A673 (cell line): ENCODE data around the gene GLRX3. TPM values are rescaled to one million over a fixed set of nuclear protein-coding genes. Genes with fewer than 3 reads are reported as not detected.

Source experiments
- BruUV-seq: library from RNA; stranded (reverse); fragments of 400-500 nt; replicated peaks from 2 replicates; lab custom pipeline; 2021; lab: Mats Ljungman, UMichigan
- CTCF ChIA-PET: fragments of 300-600 bp; sonication (Branson Sonifier 250); formaldehyde crosslinking; loops from one replicate; lab custom pipeline; 2022; ENCODE audit warnings: antibody characterized with exemption; lab: Charles Lee
- POLR2A ChIA-PET: fragments of 300-600 bp; sonication (Branson Sonifier 250); formaldehyde crosslinking; loops from one replicate; lab custom pipeline; 2022; ENCODE audit warnings: antibody characterized with exemption; ENCODE audit not compliant: low non-redundant PET; lab: Charles Lee
- DNase-seq: peaks from one replicate; pipeline ENCODE4 v3.0.0-alpha.2; 2015; ENCODE audit warnings: low spot score
- H3K27ac ChIP-seq: fragments of 200-600 bp; sonication (generic); 2 replicates; pipeline ENCODE4 v1.5.1; 2016; ENCODE audit warnings: mixed run types, low read depth, mild to moderate bottlenecking, mixed read lengths, antibody characterized with exemption, low read length; ENCODE audit not compliant: poor library complexity, severe bottlenecking
- H3K27me3 ChIP-seq: fragments of 200-600 bp; sonication (generic); replicated peaks from 2 replicates; pipeline ENCODE4 v1.6.1; 2017; ENCODE audit warnings: mixed run types, low read depth, mild to moderate bottlenecking, mixed read lengths, antibody characterized with exemption, low read length; ENCODE audit not compliant: insufficient read depth, poor library complexity
- H3K36me3 ChIP-seq: fragments of 200-600 bp; sonication (generic); 2 replicates; pipeline ENCODE4 v1.6.1; 2016; ENCODE audit warnings: mixed run types, mild to moderate bottlenecking, mixed read lengths, antibody characterized with exemption, low read length; ENCODE audit not compliant: insufficient read depth, poor library complexity, severe bottlenecking
- H3K4me1 ChIP-seq: fragments of 200-600 bp; sonication (generic); 2 replicates; pipeline ENCODE4 v1.6.1; 2017; ENCODE audit warnings: mixed run types, mild to moderate bottlenecking, mixed read lengths, antibody characterized with exemption, low read length; ENCODE audit not compliant: insufficient read depth, poor library complexity, severe bottlenecking
- H3K4me3 ChIP-seq: fragments of 200-600 bp; sonication (generic); 2 replicates; pipeline ENCODE4 v1.5.1; 2016; ENCODE audit warnings: low read depth, mixed run types, mild to moderate bottlenecking, mixed read lengths, low read length; ENCODE audit not compliant: poor library complexity, severe bottlenecking
- H3K9me3 ChIP-seq: fragments of 200-600 bp; sonication (generic); 2 replicates; pipeline ENCODE4 v1.6.1; 2016; ENCODE audit warnings: mixed run types, low read depth, mild to moderate bottlenecking, mixed read lengths, antibody characterized with exemption, low read length; ENCODE audit not compliant: poor library complexity, severe bottlenecking
- CTCF ChIP-seq: fragments of 300-800, 200-600 bp; sonication (generic); conservative IDR thresholded peaks from 2 replicates; pipeline ENCODE4 v1.5.1; 2017; ENCODE audit warnings: low read depth, mild to moderate bottlenecking, antibody characterized with exemption, low read length, moderate library complexity, mixed read lengths
- EZH2 ChIP-seq: fragments of 200-600 bp; sonication (generic); IDR thresholded peaks from 2 replicates; pipeline ENCODE4 v1.6.1; 2017; ENCODE audit warnings: borderline replicate concordance, low read depth, mild to moderate bottlenecking, mixed read lengths, antibody characterized with exemption, low read length; ENCODE audit not compliant: poor library complexity, severe bottlenecking
- intact Hi-C: fragments of 100-400 bp; cut with micrococcal nuclease; formaldehyde crosslinking; loops from one replicate; pipeline ENCODE4 v1.10.0; 2022; ENCODE audit not compliant: unreplicated experiment
- total RNA-seq: library from RNA; stranded (reverse); gene quantifications from 2 replicates; pipeline ENCODE4 v1.2.3, GENCODE V29; 2021

The GLRX3 gene
- total RNA-seq, 1 experiment from 2014 or later = 197 TPM

DNA sequence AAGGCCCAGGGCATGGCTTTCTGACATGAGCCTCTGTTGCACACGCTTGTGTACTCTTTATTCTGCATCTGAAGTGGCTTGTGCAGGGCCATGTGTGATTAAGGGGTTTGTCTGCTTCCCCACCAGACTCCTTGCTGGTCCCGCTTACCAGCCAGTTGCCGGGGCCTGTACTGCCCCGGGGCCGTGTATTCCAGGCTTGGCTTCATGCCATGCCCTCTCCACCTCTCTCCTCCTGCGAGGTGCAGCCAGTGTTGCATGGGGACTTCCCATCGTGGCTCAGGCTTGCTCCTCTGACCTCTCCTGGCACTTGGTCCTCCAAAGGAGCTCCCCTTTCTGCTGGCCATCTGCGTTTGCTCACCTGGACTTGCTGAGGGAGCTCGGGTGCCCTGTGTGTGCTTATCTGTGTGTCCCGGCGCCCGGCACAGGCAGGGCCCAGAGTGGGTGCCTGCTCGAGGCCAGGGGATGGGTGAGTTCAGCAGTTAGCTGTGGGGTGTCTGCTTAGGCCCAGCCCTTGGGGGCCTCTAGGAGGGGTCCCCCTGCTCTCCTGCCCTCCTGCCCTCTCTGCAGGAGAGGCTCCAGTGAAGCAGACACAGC is 14.6 kb upstream of the GLRX3 start:
- Histone ChIP-seq H3K4me3 (no peak overlapping the region), H3K36me3 (no peaks in the 10 kb centered on the region), H3K9me3 (no peaks in the 10 kb centered on the region), H3K4me1 (no peaks in the 10 kb centered on the region), H3K27ac (no peak overlapping the region), H3K27me3 (no peaks in the 10 kb centered on the region)
- no peak for TF ChIP-seq EZH2
- TF ChIP-seq CTCF = no peak
- intact Hi-C loops = loop anchor here (10.0 kb wide), 1 partner anchor 147 kb away; no protein-coding TSS in a partner anchor
- CTCF ChIA-PET = no interaction called here
- no peak for DNase-seq
- POLR2A ChIA-PET = no interaction called here
- BruUV-seq = no TSS peak

GRCh38 chr10:130127364-130128061 is 8.7 kb upstream of the GLRX3 start:
- POLR2A ChIA-PET = no interaction called here
- peaks cover 11% of the 10 kb centered on the region for H3K4me1 ChIP-seq
- H3K9me3 ChIP-seq = no peaks in the 10 kb centered on the region
- BruUV-seq = no TSS peak
- H3K36me3 ChIP-seq = no peaks in the 10 kb centered on the region
- CTCF ChIA-PET = no interaction called here
- peak; percentile 81 for DNase-seq
- no peaks in the 10 kb centered on the region for H3K27me3 ChIP-seq
- H3K4me3 ChIP-seq = no peak overlapping the region
- H3K27ac ChIP-seq = no peak overlapping the region
- TF ChIP-seq EZH2 = no peak
- TF ChIP-seq CTCF = peak; percentile 88
- intact Hi-C loops = loop anchor here (10.0 kb wide), 1 partner anchor 153 kb away; no protein-coding TSS in a partner anchor

GRCh38 chr10:130128062-130128781 is 8.0 kb upstream of the GLRX3 start:
- Histone ChIP-seq H3K27me3 (no peaks in the 10 kb centered on the region), H3K27ac (no peak overlapping the region), H3K36me3 (no peaks in the 10 kb centered on the region), H3K9me3 (no peaks in the 10 kb centered on the region), H3K4me3 (no peak overlapping the region), H3K4me1 (peaks cover 11% of the 10 kb centered on the region)
- TF ChIP-seq EZH2 = no peak
- TF ChIP-seq CTCF = no peak; the same call in 1 of the 2 replicates
- BruUV-seq = no TSS peak
- DNase-seq = no peak
- ChIA-PET CTCF (no interaction called here), POLR2A (no interaction called here)
- intact Hi-C loops = loop anchor here (10.0 kb wide), 1 partner anchor 153 kb away; no protein-coding TSS in a partner anchor
